K562 (cell line): ENCODE results near the gene HS6ST1. TPM values are rescaled to one million over a fixed set of nuclear protein-coding genes. Genes with fewer than 3 reads are reported as not detected.

Experiments used
- HNRNPLL ChIP-seq: fragments of 200-400 bp; formaldehyde crosslinking; IDR thresholded peaks from 2 replicates; pipeline ENCODE4 v1.6.1; 2017; ENCODE audit warnings: low read length, low read depth, mild to moderate bottlenecking; ENCODE audit not compliant: poor library complexity, severe bottlenecking
- MTF1 ChIP-seq: fragments of 250-450 bp; sonication (Bioruptor Pico); IDR thresholded peaks from 2 replicates; pipeline ENCODE4 v1.9.0; 2021; ENCODE audit warnings: moderate library complexity, mild to moderate bottlenecking, inconsistent platforms, borderline replicate concordance
- TAL1 ChIP-seq: fragments of 450-650 bp; IDR thresholded peaks from 2 replicates; pipeline ENCODE4 v1.6.1; 2016; ENCODE audit warnings: mild to moderate bottlenecking
- ZNF318 ChIP-seq, 2 experiments: fragments of 450-650 bp; IDR thresholded peaks; 2 replicates each; pipeline ENCODE4 v1.6.1; 2016; ENCODE audit warnings: mild to moderate bottlenecking in 2 of 2, borderline replicate concordance in 1 of 2, low read depth in 1 of 2, moderate library complexity in 1 of 2
- polyA plus RNA-seq, 8 experiments: library from polyadenylated mRNA; depleted of rRNA in 4 of 8; stranded (reverse) in 5 of 8; unstranded in 3 of 8; fragments of >200 nt; fragmentation: Nextera tagmentation in 2 of 8; fragmentation: Illumina TruSeq in 1 of 8; extraction: Ambion mirVana in 2 of 8; extraction: Trizol in 1 of 8; gene quantifications; 2 replicates each; pipeline versions ENCODE4 v1.2.1 to v1.2.3, GENCODE V29; 2011 to 2014; ENCODE audit warnings: inconsistent platforms in 1 of 8, missing spikeins in 1 of 8
- total RNA-seq, 7 experiments: library from RNA; depleted of rRNA in 6 of 7; stranded (reverse); fragments of >200 nt in 6 of 7; fragmentation: Illumina TruSeq in 2 of 7; extraction: Trizol in 2 of 7; gene quantifications; 2 replicates each; pipeline versions ENCODE4 v1.2.1 to v1.2.3, GENCODE V29; 2011 to 2021; ENCODE audit warnings: low replicate concordance in 1 of 7
- TF ChIP-seq, protein P1 (sequence below): fragments of 450-650 bp; IDR thresholded peaks from 2 replicates; pipeline ENCODE4 v1.6.1; 2018; ENCODE audit not compliant: partially characterized antibody
- TF ChIP-seq, protein P2 (sequence below): IDR thresholded peaks from 2 replicates; pipeline ENCODE4 v1.6.1; 2014; ENCODE audit warnings: antibody characterized with exemption

HS6ST1 gene
- total and polyA plus RNA-seq, 9 of the 15 experiments (the other 6 are each of a cell fraction or from before 2014, with no cell fraction given), result 0.06 to 7.4 (median 3.8) TPM

DNA sequence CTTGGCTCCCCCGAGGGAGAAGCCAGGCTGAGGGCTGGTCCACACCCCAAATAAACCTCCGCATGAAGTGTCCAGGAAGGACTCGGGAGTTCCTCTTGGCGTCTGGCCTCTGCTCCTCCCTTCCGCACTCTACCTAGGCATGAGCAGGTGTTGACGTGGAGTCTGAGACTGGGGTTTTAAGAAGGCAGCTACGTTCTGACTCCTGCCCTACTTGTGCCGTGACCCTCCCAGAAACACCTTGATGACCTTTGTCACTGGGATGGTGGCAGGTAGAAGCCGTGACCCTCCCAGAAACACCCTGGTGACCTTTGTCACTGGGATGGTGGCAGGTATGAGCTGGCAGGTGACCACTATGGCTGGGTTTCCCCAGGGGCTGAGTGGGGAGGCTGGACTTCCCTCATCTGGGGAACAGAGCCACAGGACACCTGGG is 54.8 kb downstream of the HS6ST1 start (continued):
- TF ChIP-seq, protein P1, sequence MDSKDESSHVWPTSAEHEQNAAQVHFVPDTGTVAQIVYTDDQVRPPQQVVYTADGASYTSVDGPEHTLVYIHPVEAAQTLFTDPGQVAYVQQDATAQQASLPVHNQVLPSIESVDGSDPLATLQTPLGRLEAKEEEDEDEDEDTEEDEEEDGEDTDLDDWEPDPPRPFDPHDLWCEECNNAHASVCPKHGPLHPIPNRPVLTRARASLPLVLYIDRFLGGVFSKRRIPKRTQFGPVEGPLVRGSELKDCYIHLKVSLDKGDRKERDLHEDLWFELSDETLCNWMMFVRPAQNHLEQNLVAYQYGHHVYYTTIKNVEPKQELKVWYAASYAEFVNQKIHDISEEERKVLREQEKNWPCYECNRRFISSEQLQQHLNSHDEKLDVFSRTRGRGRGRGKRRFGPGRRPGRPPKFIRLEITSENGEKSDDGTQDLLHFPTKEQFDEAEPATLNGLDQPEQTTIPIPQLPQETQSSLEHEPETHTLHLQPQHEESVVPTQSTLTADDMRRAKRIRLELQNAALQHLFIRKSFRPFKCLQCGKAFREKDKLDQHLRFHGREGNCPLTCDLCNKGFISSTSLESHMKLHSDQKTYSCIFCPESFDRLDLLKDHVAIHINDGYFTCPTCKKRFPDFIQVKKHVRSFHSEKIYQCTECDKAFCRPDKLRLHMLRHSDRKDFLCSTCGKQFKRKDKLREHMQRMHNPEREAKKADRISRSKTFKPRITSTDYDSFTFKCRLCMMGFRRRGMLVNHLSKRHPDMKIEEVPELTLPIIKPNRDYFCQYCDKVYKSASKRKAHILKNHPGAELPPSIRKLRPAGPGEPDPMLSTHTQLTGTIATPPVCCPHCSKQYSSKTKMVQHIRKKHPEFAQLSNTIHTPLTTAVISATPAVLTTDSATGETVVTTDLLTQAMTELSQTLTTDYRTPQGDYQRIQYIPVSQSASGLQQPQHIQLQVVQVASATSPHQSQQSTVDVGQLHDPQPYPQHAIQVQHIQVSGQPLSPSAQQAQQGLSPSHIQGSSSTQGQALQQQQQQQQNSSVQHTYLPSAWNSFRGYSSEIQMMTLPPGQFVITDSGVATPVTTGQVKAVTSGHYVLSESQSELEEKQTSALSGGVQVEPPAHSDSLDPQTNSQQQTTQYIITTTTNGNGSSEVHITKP, result no peak
- TF ChIP-seq TAL1, result no peak
- no peak for TF ChIP-seq ZNF318 (IDR thresholded peaks at IDR 0.05; ENCODE audit: borderline replicate concordance in 1 of 2, low read depth in 1 of 2)
- no peak for TF ChIP-seq HNRNPLL
- TF ChIP-seq, protein P2, sequence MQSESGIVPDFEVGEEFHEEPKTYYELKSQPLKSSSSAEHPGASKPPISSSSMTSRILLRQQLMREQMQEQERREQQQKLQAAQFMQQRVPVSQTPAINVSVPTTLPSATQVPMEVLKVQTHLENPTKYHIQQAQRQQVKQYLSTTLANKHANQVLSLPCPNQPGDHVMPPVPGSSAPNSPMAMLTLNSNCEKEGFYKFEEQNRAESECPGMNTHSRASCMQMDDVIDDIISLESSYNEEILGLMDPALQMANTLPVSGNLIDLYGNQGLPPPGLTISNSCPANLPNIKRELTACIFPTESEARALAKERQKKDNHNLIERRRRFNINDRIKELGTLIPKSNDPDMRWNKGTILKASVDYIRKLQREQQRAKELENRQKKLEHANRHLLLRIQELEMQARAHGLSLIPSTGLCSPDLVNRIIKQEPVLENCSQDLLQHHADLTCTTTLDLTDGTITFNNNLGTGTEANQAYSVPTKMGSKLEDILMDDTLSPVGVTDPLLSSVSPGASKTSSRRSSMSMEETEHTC, result no peak
- TF ChIP-seq MTF1 (CRISPR knock-in tag), result no peak
